H1 (cell line): ENCODE results near the gene SORBS1. TPM values are rescaled to one million over a fixed set of nuclear protein-coding genes. Genes with fewer than 3 reads are reported as not detected.

ENCODE experiments used
- CTBP2 ChIP-seq: IDR thresholded peaks from 2 replicates; pipeline ENCODE4 v1.7.0; 2011; ENCODE audit warnings: borderline replicate concordance, mild to moderate bottlenecking, moderate library complexity, mixed read lengths, low read length; ENCODE audit not compliant: insufficient read depth, insufficient read length
- ZNF274 ChIP-seq: IDR thresholded peaks from 2 replicates; pipeline ENCODE4 v1.7.0; 2012; ENCODE audit warnings: low read length, borderline replicate concordance; ENCODE audit errors: extremely low read depth
- polyA plus RNA-seq, 7 experiments: library from polyadenylated mRNA; depleted of rRNA in 3 of 7; stranded (reverse) in 5 of 7; unstranded in 2 of 7; fragments of >200 nt in 5 of 7; fragments of 200-250 nt in 2 of 7; gene quantifications; 1 replicate in 5 of 7; 2 replicates in 1 of 7; 4 replicates in 1 of 7; pipeline versions ENCODE4 v1.2.1 to v1.2.3, GENCODE V29; 2011 to 2013; ENCODE audit warnings: missing spikeins in 2 of 7, mixed read lengths in 2 of 7
- total RNA-seq: library from RNA; stranded (reverse); fragmentation: NEBNext Ultra II Directional; extraction: Animal tissue kit (Norgen Biotek cat#: 25700); gene quantifications from 2 replicates; pipeline ENCODE4 v1.2.1, GENCODE V29; 2021

Gene SORBS1
- total and polyA plus RNA-seq, 2 of the 8 experiments (the other 6 are each of a cell fraction or from before 2014, with no cell fraction given) = 16.0 to 35.0 TPM

- no peak for TF ChIP-seq CTBP2
- TF ChIP-seq ZNF274 = no peak
Observed at GRCh38 chr10:95550073-95550672, 11.0 kb downstream of the SORBS1 start (continued).
